ENCODE results near the gene GGCX. TPM values are rescaled to one million over a fixed set of nuclear protein-coding genes. Genes with fewer than 3 reads are reported as not detected.

Gene GGCX
- total RNA-seq, 3 donors from 2014 or later = 26.7 to 35.1 (median 31.8) TPM

- TF ChIP-seq POLR2A (IDR thresholded peaks at IDR 0.05) = no peak
- no peak for TF ChIP-seq CTCF (IDR thresholded peaks at IDR 0.05)
- no peak for TF ChIP-seq POLR2AphosphoS5 (IDR thresholded peaks at IDR 0.05)
- peak overlapping the region; percentile 92 to 97 (median 95) for H3K4me3 ChIP-seq
- intact Hi-C loops (cut with DNase I; ENCODE audit: low total_unique reads) = no loop called here
- DNase-seq (ENCODE audit: low spot score in 2 of 2) = no peak
- peak overlapping the region; percentile 6 to 51 for H3K27ac ChIP-seq
- H3K9me3 ChIP-seq = no peaks in the 10 kb centered on the region
- H3K27me3 ChIP-seq = no peaks in the 10 kb centered on the region
- peaks cover 0 to 16% of the 10 kb centered on the region in 2 donors for H3K4me1 ChIP-seq
- H3K36me3 ChIP-seq = no peaks in the 10 kb centered on the region
Measured at GRCh38 chr2:85541753-85542457, 19.4 kb downstream of the GGCX start.

- no peak for TF ChIP-seq POLR2A (IDR thresholded peaks at IDR 0.05)
- Histone ChIP-seq H3K27ac (peak overlapping the region; percentile 6 to 51), H3K9me3 (no peaks in the 10 kb centered on the region), H3K4me3 (peak overlapping the region; percentile 92 to 97 (median 95)), H3K27me3 (no peaks in the 10 kb centered on the region), H3K36me3 (no peaks in the 10 kb centered on the region), H3K4me1 (peaks cover 0 to 16% of the 10 kb centered on the region in 2 donors)
- intact Hi-C loops (cut with DNase I; ENCODE audit: low total_unique reads) = no loop called here
- no peak for DNase-seq (ENCODE audit: low spot score in 2 of 2)
Measured at GRCh38 chr2:85541262-85541661, 20.0 kb downstream of the GGCX start.

GRCh38 chr2:85540133-85540648 is 21.1 kb downstream of the GGCX start:
- H3K27ac ChIP-seq = peak overlapping the region; percentile 92 to 99
- intact Hi-C loops (cut with DNase I; ENCODE audit: low total_unique reads) = no loop called here
- DNase-seq (ENCODE audit: low spot score in 2 of 2) = no peak
- H3K36me3 ChIP-seq = no peaks in the 10 kb centered on the region
- H3K4me1 ChIP-seq = peaks cover 0 to 16% of the 10 kb centered on the region in 2 donors
- TF ChIP-seq POLR2A (IDR thresholded peaks at IDR 0.05) (no peak), CTCF (IDR thresholded peaks at IDR 0.05) (no peak), POLR2AphosphoS5 (IDR thresholded peaks at IDR 0.05) (no peak)
- H3K27me3 ChIP-seq = no peaks in the 10 kb centered on the region
- no peaks in the 10 kb centered on the region for H3K9me3 ChIP-seq
- peak overlapping the region; percentile 92 to 97 (median 95) for H3K4me3 ChIP-seq

GRCh38 chr2:85539361-85540132 is 21.7 kb downstream of the GGCX start:
- Histone ChIP-seq H3K4me3 (peak overlapping the region; percentile 92 to 97 (median 95)), H3K36me3 (no peaks in the 10 kb centered on the region), H3K27me3 (no peaks in the 10 kb centered on the region), H3K9me3 (no peaks in the 10 kb centered on the region), H3K4me1 (peaks cover 0 to 16% of the 10 kb centered on the region in 2 donors), H3K27ac (peak overlapping the region; percentile 92 to 99)
- TF ChIP-seq POLR2A (IDR thresholded peaks at IDR 0.05) (no peak), POLR2AphosphoS5 (IDR thresholded peaks at IDR 0.05) (peak in 2 of 3 donors; percentile 51 to 78)
- DNase-seq (ENCODE audit: low spot score in 2 of 2) = peak; percentile 60 to 67
- intact Hi-C loops (cut with DNase I; ENCODE audit: low total_unique reads) = loop anchor here (5.0 to 10.0 kb wide), 2 partner anchors 102 to 215 kb away; partner anchors contain the start of gene TGOLN2

GRCh38 chr2:85538507-85539360 is 22.6 kb downstream of the GGCX start, which contains the start of gene MAT2A:
Gene MAT2A (plus strand): TSS chr2:85539168. CDS start chr2:85539288, 120 bp downstream.
- H3K4me1 ChIP-seq = peaks cover 0 to 16% of the 10 kb centered on the region in 2 donors
- peak within 1 kb of the TSS; percentile 92 to 99 for H3K27ac ChIP-seq
- no peaks in the 10 kb centered on the region for H3K27me3 ChIP-seq
- TF ChIP-seq POLR2A (IDR thresholded peaks at IDR 0.05) (peak; percentile 98), CTCF (IDR thresholded peaks at IDR 0.05) (peak; percentile 87 to 88 (median 88)), POLR2AphosphoS5 (IDR thresholded peaks at IDR 0.05) (peak; percentile 97 to 100 (median 97))
- H3K9me3 ChIP-seq = no peaks in the 10 kb centered on the region
- peak; percentile 90 to 93 for DNase-seq (ENCODE audit: low spot score in 2 of 2)
- peak within 1 kb of the TSS; percentile 92 to 97 (median 95) for H3K4me3 ChIP-seq
- H3K36me3 ChIP-seq = no peaks in the 10 kb centered on the region
- intact Hi-C loops (cut with DNase I; ENCODE audit: low total_unique reads) = loop anchor here (5.0 to 10.0 kb wide), 2 partner anchors 101 to 214 kb away; partner anchors contain the start of gene TGOLN2
